Measurements from ENCODE around the gene ATP2A2. TPM values are rescaled to one million over a fixed set of nuclear protein-coding genes. Genes with fewer than 3 reads are reported as not detected.
"Not testable (repeated sequence)": the region's sequence is repeated elsewhere in the genome, so short reads cannot be mapped to it uniquely, and the experiment has no call there.

Gene ATP2A2
- total RNA-seq, 1 donor from 2014 or later: 530 TPM

DNA sequence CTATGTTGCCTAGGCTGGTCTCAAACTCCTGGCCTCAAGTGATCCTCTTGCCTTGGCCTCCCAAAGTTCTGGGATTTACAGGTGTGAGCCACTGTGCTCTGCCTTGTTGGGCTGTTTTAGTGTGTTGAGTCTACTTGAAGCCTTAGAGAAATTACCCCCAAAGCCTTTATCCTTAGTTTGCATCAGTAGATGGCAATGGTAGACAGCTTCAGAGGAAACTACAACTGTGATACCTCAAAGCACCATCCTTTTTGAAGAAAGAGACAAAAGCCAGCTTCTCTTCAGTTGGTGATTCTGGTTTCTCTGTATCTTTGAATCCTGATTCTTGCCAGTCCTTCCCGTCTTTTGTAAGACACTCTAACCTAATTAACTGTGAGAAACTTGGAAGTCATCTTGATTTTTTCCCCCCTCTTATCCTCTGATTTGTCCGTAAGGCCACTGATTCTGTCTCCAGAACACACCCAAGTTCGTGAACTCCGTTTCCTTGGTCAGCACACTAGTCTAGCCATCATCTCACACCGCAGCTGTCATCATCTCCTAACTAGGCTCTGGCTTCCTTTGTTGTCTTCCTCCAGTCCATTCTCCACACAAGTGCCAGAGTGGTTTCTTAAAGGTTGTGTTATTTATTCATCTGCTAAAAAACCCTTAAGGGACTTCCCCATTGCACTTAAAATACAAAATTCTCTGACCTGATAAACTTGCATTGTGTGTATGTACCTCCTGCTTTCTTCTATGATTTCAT, 20.2 kb downstream of the ATP2A2 start:
- no peak for DNase-seq

DNA sequence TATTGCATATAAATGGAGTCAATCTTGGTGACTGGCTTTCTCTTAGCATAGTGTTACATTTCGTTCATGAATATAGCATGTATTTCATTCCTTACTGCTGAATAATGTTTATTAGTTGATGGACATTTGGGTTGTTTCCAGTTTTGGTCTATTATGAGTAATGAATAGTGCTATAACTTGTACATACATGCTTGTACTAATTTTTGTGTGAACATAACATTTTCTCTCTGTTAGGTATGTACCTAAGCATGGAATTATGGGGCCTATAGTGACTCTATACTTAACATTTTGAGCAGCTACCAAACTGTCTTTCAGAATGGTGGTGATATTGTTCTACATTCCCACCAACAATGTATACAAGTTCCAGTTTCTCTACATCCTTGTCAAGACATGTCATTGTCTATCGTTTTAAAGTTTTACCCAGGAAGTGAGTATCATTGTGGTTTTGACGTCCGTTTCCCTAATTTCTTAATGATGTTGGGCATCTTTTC, 23.1 kb downstream of the ATP2A2 start:
- peak; percentile 32 for DNase-seq

DNA sequence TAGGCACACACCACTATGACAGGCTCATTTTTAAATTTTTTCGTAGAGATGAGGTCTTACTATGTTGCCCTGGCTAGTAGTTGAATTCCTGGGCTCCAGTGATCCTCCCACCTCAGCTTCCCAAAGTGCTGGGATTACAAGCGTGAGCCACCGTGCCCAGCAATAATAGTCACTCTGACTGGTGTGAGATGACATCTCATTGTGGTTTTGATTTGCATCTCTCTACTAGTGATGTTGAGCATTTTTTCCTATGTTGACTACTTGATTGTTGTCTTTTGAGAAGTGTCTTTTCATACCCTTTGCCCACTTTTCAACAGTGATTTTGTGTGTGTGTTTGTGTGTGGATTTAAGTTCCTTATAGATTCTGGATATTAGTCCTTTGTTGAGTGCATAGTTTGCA, 26.3 kb downstream of the ATP2A2 start:
- DNase-seq: no peak

DNA sequence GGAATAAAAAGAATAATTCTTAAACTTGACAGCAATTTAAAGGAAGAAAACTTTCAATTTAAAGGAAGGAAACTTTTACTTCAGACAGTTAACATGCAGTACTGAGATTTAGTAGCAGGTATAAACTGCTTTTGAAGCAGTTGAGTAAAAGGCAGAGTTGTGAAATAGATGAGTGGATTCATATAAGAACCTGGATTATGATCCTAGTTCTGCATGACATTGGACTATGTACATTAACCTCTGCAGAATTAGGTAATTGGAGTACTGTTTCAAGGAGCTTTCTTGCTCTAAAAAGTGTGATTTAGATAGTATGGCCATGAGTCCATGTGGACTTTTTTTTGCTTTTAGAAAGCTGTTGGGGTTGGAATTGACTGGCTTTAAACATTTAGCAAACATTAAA, 29.7 kb downstream of the ATP2A2 start:
- no peak for DNase-seq

DNA sequence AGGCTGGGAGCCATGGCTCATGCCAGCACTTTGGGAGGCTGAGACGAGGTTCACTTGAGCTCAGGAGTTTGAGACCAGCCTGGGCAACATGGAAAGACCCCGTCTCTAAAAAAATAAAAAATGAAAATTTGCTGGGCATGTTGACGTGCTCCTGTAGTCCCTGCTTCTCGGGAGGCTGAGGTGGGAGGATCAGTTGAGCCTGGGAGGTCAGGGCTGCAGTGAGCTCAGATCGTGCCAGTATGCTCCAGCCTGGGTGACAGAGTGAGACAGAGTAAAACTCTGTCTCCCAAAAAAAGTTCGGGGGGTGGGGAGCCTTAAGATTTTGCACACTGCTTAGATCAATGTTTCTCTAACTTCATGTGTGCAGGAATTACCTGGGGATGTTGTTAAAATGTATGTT, 30.9 kb downstream of the ATP2A2 start:
- no peak for DNase-seq

DNA sequence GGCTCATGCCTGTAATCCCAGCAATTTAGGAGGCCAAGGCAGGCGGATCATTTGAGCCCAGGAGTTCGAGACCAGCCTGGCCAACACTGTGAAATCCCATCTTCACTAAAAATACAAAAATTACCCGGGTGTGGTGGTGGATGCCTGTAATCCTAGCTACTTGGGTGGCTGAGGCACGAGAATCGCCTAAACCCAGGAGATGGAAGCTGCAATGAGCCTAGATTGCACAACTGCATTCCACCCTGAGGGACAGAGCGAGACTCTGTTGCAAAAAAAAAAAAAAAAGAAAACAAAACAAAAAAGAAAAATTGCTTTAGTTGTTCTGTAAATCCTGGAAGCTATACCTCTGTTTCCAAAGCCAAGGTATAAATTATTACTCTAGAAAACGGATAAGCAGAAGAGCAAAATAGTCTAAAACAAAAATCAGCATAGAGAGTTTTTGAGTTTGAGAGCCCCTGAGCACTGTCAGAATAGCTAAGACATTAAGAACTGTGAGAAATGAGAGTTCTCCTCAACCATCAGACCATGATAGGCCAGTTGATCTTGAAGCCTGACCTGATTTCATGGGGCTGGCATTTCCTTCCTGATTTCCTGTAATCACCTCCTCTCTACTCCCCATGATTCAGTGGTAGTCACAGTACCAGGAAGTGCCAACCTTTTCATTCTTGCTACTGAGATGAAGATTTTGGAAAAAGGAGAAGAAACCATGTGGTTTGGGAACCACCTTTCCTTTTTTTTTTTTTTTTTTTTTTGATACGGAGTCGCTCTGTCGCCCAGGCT, 31.7 kb downstream of the ATP2A2 start:
- DNase-seq: no peak

DNA sequence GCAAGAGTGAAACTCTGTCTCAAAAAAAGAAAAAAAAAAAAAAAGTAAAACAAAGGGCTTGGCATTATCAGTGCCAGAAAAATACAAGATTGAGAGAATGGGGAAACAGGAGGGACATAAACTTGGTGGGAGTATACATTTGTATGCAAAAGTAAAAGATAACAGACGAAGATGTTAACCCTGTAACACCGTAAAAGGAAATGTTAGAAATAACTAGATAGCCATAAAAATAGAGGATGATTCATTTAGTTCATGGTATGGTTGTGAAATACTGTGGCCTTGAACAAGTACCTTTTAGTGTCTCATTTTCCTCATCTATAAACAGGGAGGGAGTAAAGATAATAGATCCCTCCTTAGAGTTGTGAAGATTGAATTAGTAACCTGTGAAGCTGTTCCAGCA, 33.3 kb downstream of the ATP2A2 start:
- DNase-seq: no peak

DNA sequence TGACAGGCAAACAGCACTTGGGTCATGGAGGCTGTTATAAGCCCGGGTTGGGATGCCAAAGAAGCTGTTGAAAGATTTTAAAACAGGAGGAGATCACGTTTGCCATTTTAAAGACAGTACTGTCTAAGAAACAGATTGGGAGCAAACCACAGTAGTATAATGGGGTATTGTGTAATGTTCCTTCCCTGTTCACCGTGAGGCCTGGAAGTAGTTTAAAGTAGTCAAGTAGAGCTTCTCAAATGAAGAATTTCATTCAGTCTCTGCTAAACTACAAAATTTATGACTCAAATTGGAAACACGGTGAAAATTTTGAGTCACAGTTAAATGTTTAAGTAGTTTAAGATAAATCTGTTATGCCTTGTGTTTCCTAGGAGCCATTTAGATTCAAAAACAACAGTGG, 35.8 kb downstream of the ATP2A2 start:
- DNase-seq: no peak

DNA sequence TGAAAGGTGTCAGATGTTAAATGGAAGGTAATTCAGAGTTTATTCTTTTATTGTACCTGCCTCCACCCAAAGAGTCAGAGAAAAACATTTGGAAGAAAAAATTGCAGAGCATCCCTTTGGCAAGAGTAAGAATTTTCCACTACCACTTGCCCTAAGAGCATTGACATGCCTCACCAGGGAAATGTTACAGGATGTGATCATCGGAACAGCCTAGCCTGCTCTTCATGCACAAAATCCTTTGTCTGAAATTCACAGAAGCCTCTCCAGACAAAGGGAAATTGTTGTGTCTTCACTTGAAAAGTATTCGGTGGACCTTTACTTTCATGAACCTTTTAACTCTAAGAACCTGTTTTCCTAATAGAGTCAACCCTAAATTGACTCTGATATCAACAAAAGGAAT, 36.9 kb downstream of the ATP2A2 start:
- peak; percentile 69 for DNase-seq

DNA sequence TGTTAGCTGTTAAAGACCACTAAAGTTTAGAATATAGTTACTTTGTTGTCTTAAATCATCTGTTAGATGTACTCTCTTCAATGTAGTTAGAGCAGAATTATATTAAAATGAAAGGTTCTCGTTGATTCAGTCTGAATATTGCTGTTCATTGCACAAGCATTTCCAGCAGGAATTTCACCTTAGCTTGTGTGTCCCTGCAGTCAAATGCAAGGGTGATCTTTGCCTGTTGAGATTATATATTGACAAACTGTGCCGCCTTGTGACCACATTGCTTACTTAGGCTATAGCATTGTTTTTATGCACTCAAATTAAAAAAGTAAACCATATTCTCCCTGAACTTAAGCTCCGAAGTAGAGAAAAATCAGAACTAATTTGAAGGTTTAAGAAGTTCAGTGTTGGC, 39.5 kb downstream of the ATP2A2 start:
- no peak for DNase-seq

DNA sequence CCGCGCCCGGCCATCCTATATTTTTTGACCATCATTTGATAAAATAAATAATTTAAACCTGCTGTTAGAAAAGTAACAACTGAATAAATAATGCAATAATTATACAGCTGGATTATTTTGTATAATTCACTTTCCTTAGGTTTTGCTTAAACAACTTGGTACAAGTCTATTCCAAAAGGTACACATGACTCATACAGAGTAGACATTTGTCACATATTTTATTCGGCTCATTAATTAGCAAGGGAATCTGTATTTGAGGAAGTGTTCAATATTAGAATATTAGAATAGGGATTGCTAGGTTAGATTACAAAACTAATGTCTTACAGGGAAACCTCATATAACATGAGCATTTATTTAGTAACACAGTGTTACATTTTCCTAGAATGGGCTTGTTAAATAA, 48.7 kb downstream of the ATP2A2 start:
- no peak for DNase-seq

DNA sequence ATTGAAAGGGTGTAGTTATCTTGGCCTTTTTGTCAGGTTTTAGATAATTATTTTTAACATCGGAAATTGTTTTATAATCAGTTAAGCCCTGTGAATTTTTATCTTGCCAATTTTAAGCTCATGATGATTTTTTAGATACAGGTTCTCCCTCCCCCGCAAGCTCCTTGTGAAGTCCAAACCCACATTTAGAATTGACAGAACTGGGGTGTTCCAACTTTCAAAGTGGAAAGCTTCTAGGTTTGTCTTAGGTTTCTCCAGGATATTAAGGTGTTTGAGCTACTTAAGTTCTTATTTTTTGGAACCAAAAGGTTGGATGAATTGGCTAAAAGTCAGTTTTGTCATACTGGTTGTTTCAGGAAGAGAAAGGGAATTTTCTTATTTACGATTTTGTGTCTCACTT, 49.1 kb downstream of the ATP2A2 start:
- DNase-seq: no peak

DNA sequence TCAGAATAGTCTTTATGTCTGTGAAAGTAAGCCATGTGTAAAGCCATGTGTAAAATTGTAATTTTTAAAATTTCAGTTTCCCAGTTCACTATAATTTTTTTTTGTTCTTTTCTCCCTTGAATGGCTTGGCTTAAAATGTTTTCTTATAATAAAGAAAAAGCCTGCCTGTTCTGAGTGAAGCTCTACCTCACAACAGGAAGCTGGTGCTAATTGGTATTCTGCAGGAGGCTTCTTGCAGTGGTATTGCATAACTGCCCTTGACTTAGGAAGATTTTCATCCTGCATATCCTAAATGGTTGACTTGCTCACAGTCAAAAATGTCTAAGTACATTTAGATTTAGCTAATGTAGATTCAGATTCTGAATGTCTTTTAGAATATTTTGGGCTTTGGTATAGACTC, 49.5 kb downstream of the ATP2A2 start:
- no peak for DNase-seq

DNA sequence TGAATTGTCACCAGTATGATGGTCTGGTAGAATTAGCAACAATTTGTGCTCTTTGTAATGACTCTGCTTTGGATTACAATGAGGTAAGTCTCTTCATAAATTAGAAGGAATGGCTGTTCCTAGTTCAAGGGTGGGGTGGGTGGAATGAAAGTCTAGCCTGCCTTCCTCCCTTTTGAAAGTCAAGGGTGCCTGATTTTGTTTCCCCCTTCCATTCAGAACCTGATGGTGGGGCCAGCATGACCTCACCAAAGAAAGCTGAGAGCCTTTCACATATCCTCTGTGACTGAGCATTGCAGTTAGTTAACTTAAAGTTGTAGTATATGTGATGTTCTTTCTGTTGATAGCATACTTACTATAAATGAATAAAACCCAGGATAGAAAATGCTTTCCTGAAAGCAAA, 52.2 kb downstream of the ATP2A2 start:
- DNase-seq: no peak

DNA sequence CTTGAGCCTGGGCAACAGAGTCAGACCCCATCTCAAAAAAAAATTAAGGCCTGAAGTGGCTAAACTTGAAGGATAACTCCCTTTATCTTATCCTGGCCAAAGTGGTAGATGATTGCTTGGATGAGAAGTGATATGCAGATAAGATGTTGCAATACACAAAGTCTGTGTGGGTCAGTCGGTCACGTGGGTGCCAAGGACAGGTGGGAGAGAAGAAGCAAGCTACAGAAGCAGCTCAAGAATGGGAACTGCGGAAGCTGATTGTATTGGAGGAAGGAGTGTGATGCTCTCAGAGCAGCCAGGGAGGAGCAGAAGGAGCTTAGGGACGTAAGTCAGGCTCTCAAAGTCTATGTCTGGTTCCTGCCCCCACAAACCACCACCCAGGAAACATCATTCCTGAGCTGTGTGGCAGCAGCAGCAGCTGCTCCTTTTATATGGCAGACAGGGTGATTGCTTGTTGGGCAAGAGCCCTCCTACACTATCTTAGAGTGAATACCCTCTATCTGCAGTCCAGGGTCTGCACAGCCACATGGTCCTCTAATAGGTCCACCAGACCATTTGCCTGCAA, 54.5 kb downstream of the ATP2A2 start:
- DNase-seq: no peak

DNA sequence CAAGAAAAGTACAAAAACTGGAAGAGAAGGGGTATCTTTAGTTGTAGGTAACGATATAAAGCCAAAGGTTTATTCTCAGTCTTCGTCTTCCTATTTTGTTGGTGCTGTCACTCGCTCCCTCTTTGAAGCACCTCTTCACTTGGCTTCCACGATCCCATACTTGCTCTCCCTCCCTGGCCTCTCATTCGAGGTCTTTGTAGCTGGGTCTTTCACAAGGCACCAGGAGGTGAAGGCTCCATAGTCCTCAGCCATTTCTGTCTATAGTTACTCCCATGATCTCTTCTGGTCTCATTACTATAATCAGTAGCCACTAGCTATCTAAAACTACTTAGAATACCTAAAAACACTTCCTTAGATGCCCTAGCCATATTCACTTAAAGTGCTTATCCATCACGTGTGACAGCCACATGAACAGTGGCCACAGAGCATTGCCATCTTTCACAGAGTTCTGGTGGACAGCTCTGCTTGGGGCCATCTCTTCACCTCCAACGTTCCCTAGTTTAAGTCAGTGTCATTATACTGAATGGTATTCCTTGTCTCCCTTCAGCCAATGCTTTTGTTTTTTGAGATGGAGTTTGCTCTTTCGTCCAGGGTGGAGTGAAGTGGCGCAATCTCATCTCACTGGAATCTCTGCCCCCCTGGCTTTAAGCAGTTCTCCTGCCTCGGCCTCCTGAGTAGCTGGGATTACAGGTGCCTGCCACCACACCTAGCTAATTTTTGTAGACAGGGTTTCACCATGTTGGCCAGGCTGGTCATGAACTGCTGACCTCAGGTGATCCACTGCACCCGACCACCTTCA, 57.1 kb downstream of the ATP2A2 start:
- no peak for DNase-seq

DNA sequence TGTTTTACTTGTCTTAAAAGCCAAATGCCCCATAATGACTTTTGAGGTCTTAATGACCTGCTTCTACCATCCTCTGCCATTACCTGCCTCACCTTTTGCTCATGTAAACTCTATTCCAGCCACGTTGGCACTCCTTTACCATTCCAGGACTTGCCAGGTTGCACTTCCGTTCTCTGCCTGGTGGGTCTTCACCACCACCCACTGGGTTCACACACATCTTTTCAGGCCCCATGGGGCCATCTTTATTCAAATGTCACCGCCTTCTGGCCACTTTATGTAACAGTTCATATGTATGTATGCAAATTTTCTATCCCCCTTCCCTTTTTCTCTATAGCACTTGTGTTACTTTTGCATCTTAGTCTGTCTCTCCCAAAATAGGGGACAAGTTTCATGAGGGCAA, 57.7 kb downstream of the ATP2A2 start:
- no peak for DNase-seq

DNA sequence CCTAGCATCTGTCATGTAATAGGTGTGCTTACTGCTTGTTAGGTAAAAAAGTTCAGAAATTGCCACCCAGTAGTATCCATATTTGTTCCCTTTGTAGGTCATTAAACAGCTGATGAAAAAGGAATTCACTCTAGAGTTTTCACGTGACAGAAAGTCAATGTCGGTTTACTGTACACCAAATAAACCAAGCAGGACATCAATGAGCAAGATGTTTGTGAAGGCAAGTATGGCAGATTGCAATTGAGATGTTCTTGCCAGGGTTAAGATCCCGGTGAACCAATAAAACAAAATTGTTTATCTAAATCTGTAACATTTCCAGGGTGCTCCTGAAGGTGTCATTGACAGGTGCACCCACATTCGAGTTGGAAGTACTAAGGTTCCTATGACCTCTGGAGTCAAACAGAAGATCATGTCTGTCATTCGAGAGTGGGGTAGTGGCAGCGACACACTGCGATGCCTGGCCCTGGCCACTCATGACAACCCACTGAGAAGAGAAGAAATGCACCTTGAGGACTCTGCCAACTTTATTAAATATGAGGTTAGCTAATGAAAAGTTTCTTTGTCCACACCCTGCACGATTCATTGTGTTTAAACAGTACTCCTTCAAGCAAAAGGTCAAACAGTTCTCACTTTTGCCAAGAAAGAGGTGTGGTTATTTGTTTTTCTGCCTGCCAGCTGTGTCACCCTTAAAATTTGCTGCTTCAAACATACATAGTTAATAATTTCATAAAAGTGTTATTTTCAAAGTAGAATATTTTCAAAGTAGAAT, 58.3 kb downstream of the ATP2A2 start:
- DNase-seq: no peak

DNA sequence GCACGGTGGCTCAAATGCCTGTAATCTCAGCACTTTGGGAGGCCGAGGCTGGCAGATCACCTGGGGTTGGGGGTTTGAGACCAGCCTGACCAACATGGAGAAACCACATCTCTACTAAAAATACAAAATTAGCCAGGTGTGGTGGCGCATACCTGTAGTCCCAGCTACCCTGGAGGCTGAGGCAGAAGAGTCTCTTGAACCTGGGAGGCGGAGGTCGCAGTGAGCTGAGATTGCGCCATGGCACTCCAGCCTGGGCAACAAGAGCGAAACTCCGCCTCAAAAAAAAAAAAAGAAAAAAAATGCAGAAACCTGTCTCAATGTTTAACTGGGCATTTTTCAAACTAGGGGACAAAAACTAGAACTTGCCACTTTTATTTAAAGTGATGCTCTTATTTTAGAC, 59.2 kb downstream of the ATP2A2 start:
- DNase-seq: not testable (repeated sequence)

DNA sequence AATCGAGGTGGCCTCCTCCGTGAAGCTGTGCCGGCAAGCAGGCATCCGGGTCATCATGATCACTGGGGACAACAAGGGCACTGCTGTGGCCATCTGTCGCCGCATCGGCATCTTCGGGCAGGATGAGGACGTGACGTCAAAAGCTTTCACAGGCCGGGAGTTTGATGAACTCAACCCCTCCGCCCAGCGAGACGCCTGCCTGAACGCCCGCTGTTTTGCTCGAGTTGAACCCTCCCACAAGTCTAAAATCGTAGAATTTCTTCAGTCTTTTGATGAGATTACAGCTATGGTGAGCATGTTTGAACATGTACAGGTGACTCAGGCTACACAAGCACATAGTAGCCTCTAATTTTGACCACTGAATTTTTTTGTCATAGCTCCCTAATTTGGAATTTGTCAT, 59.7 kb downstream of the ATP2A2 start:
- DNase-seq: no peak

DNA sequence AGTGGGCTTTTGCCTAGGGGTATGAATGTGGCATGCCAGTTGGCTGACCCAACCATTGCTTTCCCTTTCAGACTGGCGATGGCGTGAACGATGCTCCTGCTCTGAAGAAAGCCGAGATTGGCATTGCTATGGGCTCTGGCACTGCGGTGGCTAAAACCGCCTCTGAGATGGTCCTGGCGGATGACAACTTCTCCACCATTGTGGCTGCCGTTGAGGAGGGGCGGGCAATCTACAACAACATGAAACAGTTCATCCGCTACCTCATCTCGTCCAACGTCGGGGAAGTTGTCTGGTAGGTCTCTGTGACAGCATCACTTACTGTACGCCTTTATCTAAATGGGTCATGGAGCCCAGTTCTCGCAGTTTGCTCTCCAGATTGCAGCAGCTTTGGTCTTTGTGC, 61.1 kb downstream of the ATP2A2 start:
- no peak for DNase-seq

DNA sequence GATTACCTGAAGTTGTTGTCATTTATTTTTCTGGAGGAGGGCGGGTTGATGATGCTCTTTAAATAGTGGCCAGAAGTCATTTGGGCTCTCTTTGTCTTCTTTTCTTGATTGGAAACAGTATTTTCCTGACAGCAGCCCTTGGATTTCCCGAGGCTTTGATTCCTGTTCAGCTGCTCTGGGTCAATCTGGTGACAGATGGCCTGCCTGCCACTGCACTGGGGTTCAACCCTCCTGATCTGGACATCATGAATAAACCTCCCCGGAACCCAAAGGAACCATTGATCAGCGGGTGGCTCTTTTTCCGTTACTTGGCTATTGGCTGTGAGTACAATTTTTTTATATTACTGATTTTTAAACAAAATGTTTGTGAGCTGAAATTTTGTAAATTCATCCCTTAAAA, 62.1 kb downstream of the ATP2A2 start:
- no peak for DNase-seq

Data from tongue (tissue), 2 donors.